DND-41 (cell line): ENCODE data around the gene THSD7A.

ENCODE experiments used
- ATAC-seq: fragments of 200-7000 bp; cut with Tn5 transposase; 3 replicates; pipeline ENCODE4 v1.9.1; 2021; ENCODE audit warnings: low read depth; ENCODE audit not compliant: insufficient read depth
- DNase-seq: peaks from one replicate; pipeline ENCODE4 v3.0.0-alpha.2; 2020
- H2AFZ ChIP-seq: 2 replicates; pipeline ENCODE4 v1.6.0; 2012; ENCODE audit warnings: low read depth, low read length
- H3K27ac ChIP-seq: 2 replicates; pipeline ENCODE4 v1.5.1; 2012; ENCODE audit warnings: low read length, inconsistent platforms
- H3K27me3 ChIP-seq: fragments of 200-600 bp; sonication (generic); 2 replicates; pipeline ENCODE4 v1.6.0; 2012; ENCODE audit warnings: low read length, mild to moderate bottlenecking, inconsistent platforms; ENCODE audit not compliant: insufficient read depth, poor library complexity
- H3K36me3 ChIP-seq: 2 replicates; pipeline ENCODE4 v1.5.1; 2012; ENCODE audit warnings: low read length, inconsistent platforms; ENCODE audit not compliant: insufficient read depth
- H3K4me1 ChIP-seq: 2 replicates; pipeline ENCODE4 v1.5.1; 2012; ENCODE audit warnings: mild to moderate bottlenecking, low read length; ENCODE audit not compliant: insufficient read depth
- H3K4me2 ChIP-seq: 2 replicates; pipeline ENCODE4 v1.6.0; 2012; ENCODE audit warnings: mild to moderate bottlenecking, moderate library complexity, low read length, inconsistent platforms; ENCODE audit not compliant: insufficient read depth
- H3K4me3 ChIP-seq, 2 experiments: fragments of 200-600 bp in 1 of 2; shearing (Covaris generic) in 1 of 2; 2 replicates each; pipeline ENCODE4 v1.5.1; 2012 to 2016; ENCODE audit warnings: inconsistent platforms in 2 of 2, low read length in 2 of 2, mild to moderate bottlenecking in 2 of 2, low read depth in 1 of 2, moderate library complexity in 1 of 2
- H3K79me2 ChIP-seq: 2 replicates; pipeline ENCODE4 v1.6.0; 2012; ENCODE audit warnings: low read length, inconsistent platforms; ENCODE audit not compliant: insufficient read depth
- H3K9ac ChIP-seq: 2 replicates; pipeline ENCODE4 v1.6.0; 2012; ENCODE audit warnings: low read depth, mild to moderate bottlenecking, inconsistent platforms, low read length, moderate library complexity
- H3K9me3 ChIP-seq: 2 replicates; pipeline ENCODE4 v1.5.1; 2012; ENCODE audit warnings: low read length, moderate library complexity, mild to moderate bottlenecking, inconsistent platforms; ENCODE audit not compliant: insufficient read depth, severe bottlenecking
- H4K20me1 ChIP-seq: 2 replicates; pipeline ENCODE4 v1.6.0; 2012; ENCODE audit warnings: low read length; ENCODE audit not compliant: insufficient read depth
- EZH2 ChIP-seq: IDR thresholded peaks from 3 replicates; pipeline ENCODE4 v1.6.1; 2012; ENCODE audit warnings: borderline replicate concordance, low read depth, mild to moderate bottlenecking, moderate library complexity, low read length, inconsistent platforms; ENCODE audit not compliant: severe bottlenecking
- TF ChIP-seq, protein P1 (sequence below): IDR thresholded peaks from 2 replicates; pipeline ENCODE4 v1.5.1; 2012; ENCODE audit warnings: borderline replicate concordance, low read length, moderate library complexity, mild to moderate bottlenecking; ENCODE audit not compliant: poor library complexity, severe bottlenecking; ENCODE audit errors: extremely low read depth

Gene THSD7A

GRCh38 chr7:11533229-11533820, 298.7 kb downstream of the THSD7A start:
- Histone ChIP-seq H3K9me3 (no peaks in the 10 kb centered on the region), H3K4me2 (no peak overlapping the region), H3K36me3 (no peaks in the 10 kb centered on the region), H3K79me2 (no peaks in the 10 kb centered on the region), H3K27me3 (no peaks in the 10 kb centered on the region), H3K9ac (no peak overlapping the region), H3K4me3 (no peak overlapping the region), H2AFZ (no peak overlapping the region), H3K27ac (no peak overlapping the region), H3K4me1 (no peaks in the 10 kb centered on the region; the same call in 1 of the 2 replicates), H4K20me1 (no peaks in the 10 kb centered on the region)
- DNase-seq (no peak), ATAC-seq (no peak)
- TF ChIP-seq, protein P1, sequence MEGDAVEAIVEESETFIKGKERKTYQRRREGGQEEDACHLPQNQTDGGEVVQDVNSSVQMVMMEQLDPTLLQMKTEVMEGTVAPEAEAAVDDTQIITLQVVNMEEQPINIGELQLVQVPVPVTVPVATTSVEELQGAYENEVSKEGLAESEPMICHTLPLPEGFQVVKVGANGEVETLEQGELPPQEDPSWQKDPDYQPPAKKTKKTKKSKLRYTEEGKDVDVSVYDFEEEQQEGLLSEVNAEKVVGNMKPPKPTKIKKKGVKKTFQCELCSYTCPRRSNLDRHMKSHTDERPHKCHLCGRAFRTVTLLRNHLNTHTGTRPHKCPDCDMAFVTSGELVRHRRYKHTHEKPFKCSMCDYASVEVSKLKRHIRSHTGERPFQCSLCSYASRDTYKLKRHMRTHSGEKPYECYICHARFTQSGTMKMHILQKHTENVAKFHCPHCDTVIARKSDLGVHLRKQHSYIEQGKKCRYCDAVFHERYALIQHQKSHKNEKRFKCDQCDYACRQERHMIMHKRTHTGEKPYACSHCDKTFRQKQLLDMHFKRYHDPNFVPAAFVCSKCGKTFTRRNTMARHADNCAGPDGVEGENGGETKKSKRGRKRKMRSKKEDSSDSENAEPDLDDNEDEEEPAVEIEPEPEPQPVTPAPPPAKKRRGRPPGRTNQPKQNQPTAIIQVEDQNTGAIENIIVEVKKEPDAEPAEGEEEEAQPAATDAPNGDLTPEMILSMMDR: no peak
- no peak for TF ChIP-seq EZH2

DNA sequence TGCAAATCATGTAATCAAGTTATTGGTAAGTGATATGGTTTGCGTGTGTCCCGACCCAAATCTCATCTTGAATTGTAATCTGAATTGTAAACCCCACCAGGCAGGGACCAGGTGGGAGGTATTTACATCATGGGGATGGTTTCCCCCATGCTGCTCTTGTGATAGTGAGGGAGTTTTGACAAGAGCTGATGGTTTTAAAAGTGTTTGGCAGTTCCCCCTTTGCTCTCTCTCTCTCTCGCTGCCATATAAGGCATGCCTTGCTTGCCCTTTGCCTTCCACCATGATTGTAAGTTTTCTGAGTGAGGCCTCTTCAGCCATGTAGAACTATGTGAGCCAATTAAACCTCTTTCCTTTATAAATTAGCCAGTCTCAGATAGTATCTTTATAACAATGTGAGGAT, 302.6 kb downstream of the THSD7A start:
- no peak overlapping the region for H3K4me2 ChIP-seq
- H3K9ac ChIP-seq: no peak overlapping the region
- H4K20me1 ChIP-seq: no peaks in the 10 kb centered on the region
- H3K36me3 ChIP-seq: no peaks in the 10 kb centered on the region
- TF ChIP-seq EZH2: no peak
- TF ChIP-seq, protein P1: no peak
- H3K79me2 ChIP-seq: no peaks in the 10 kb centered on the region
- H3K9me3 ChIP-seq: no peaks in the 10 kb centered on the region
- H3K27me3 ChIP-seq: no peaks in the 10 kb centered on the region
- H3K4me1 ChIP-seq: peaks cover 2% of the 10 kb centered on the region
- H3K27ac ChIP-seq: no peak overlapping the region
- H3K4me3 ChIP-seq: no peak overlapping the region
- ATAC-seq (no peak), DNase-seq (no peak)
- H2AFZ ChIP-seq: no peak overlapping the region

- H3K4me1 ChIP-seq: peaks cover 5% of the 10 kb centered on the region; the same call in 1 of the 2 replicates
These were observed 304.3 kb downstream of the THSD7A start for GRCh38 chr7:11527707-11528106.

More at GRCh38 chr7:11527707-11528106, 304.3 kb downstream of the THSD7A start:
- no peak overlapping the region for H2AFZ ChIP-seq
- no peaks in the 10 kb centered on the region for H3K9me3 ChIP-seq
- H3K4me3 ChIP-seq: no peak overlapping the region
- H3K79me2 ChIP-seq: no peaks in the 10 kb centered on the region
- ATAC-seq: no peak
- no peak overlapping the region for H3K9ac ChIP-seq
- H4K20me1 ChIP-seq: no peaks in the 10 kb centered on the region
- H3K27me3 ChIP-seq: no peaks in the 10 kb centered on the region
- no peaks in the 10 kb centered on the region for H3K36me3 ChIP-seq
- no peak for DNase-seq
- H3K27ac ChIP-seq: no peak overlapping the region
- no peak for TF ChIP-seq EZH2
- TF ChIP-seq, protein P1: no peak
- H3K4me2 ChIP-seq: no peak overlapping the region
